GM19324 (cell line): ENCODE measurements around the gene ANKRD39.
"Not testable (repeated sequence)": the region's sequence is repeated elsewhere in the genome, so short reads cannot be mapped to it uniquely, and the experiment has no call there.

Experiments used
- ATAC-seq: cut with Tn5 transposase; IDR thresholded peaks from one replicate; pipeline ENCODE4 v1.9.1; 2021; ENCODE audit warnings: mild to moderate bottlenecking, moderate library complexity; ENCODE audit not compliant: unreplicated experiment, low FRiP score

Gene ANKRD39

GRCh38 chr2:96874198-96874831, 16.5 kb upstream of the ANKRD39 start:
- no peak for ATAC-seq

- ATAC-seq = no peak
These were observed 15.9 kb upstream of the ANKRD39 start for GRCh38 chr2:96873651-96874096.

- ATAC-seq = no peak
These were observed 15.0 kb upstream of the ANKRD39 start for GRCh38 chr2:96872591-96873349.

GRCh38 chr2:96870626-96871255, 12.9 kb upstream of the ANKRD39 start:
- ATAC-seq = no peak

- ATAC-seq = no peak
These were observed 12.2 kb upstream of the ANKRD39 start, which contains the start of gene SEMA4C for GRCh38 chr2:96869822-96870625. TSS of gene SEMA4C (minus strand) at chr2:96870080. CDS start at chr2:96867886, 2,194 bp downstream.

GRCh38 chr2:96869281-96869821, 11.5 kb upstream of the ANKRD39 start:
- ATAC-seq = no peak

- no peak for ATAC-seq
These were observed 10.9 kb upstream of the ANKRD39 start for GRCh38 chr2:96868555-96869280.

- no peak for ATAC-seq
These were observed 10.1 kb upstream of the ANKRD39 start for GRCh38 chr2:96867756-96868554.

- ATAC-seq = no peak
These were observed 9.4 kb upstream of the ANKRD39 start for GRCh38 chr2:96866986-96867755.

GRCh38 chr2:96866586-96866985, 8.8 kb upstream of the ANKRD39 start:
- ATAC-seq = no peak

GRCh38 chr2:96866149-96866548, 8.3 kb upstream of the ANKRD39 start:
- no peak for ATAC-seq

- no peak for ATAC-seq
These were observed 7.8 kb upstream of the ANKRD39 start for GRCh38 chr2:96865654-96866053.

- no peak for ATAC-seq
These were observed 6.7 kb upstream of the ANKRD39 start for GRCh38 chr2:96864343-96865091.

GRCh38 chr2:96863575-96864342, 5.9 kb upstream of the ANKRD39 start:
- no peak for ATAC-seq

- not testable (repeated sequence) for ATAC-seq
These were observed 5.2 kb upstream of the ANKRD39 start for GRCh38 chr2:96863056-96863455.

- ATAC-seq = no peak
These were observed 3.3 kb upstream of the ANKRD39 start for GRCh38 chr2:96861074-96861473.
